Suprapubic skin (tissue), 4 donors: Measurements from ENCODE around the gene STAU1. TPM values are rescaled to one million over a fixed set of nuclear protein-coding genes. Genes with fewer than 3 reads are reported as not detected.
"Not testable (repeated sequence)": the region's sequence is repeated elsewhere in the genome, so short reads cannot be mapped to it uniquely, and the experiment has no call there.

Experiments used
- DNase-seq, 2 donors: peaks; one replicate each; pipeline ENCODE4 v3.0.0-alpha.2; 2019; ENCODE audit warnings: low spot score in 2 of 2
- H3K27ac ChIP-seq: fragments of 200-600 bp; sonication (generic); one replicate; pipeline ENCODE4 v1.5.1; 2019
- H3K27me3 ChIP-seq: fragments of 200-600 bp; sonication (generic); one replicate; pipeline ENCODE4 v1.5.1; 2019
- H3K36me3 ChIP-seq: fragments of 200-600 bp; sonication (generic); one replicate; pipeline ENCODE4 v1.5.1; 2019
- H3K4me1 ChIP-seq: fragments of 200-600 bp; sonication (generic); one replicate; pipeline ENCODE4 v1.5.1; 2019
- H3K4me3 ChIP-seq: fragments of 200-600 bp; sonication (generic); one replicate; pipeline ENCODE4 v1.5.1; 2019; ENCODE audit warnings: mild to moderate bottlenecking
- H3K9me3 ChIP-seq: fragments of 200-600 bp; sonication (generic); one replicate; pipeline ENCODE4 v1.5.1; 2019
- EP300 ChIP-seq: sonication (generic); formaldehyde crosslinking; IDR thresholded peaks from one replicate; pipeline ENCODE4 v1.6.1; 2017; ENCODE audit warnings: antibody characterized with exemption
- POLR2A ChIP-seq, 2 donors: fragments of 450-650 bp; IDR thresholded peaks; one replicate each; pipeline ENCODE4 v1.6.1; 2017; ENCODE audit warnings: antibody characterized with exemption in 2 of 2, mild to moderate bottlenecking in 2 of 2, moderate library complexity in 2 of 2
- POLR2AphosphoS5 ChIP-seq, 3 donors: sonication (generic); formaldehyde crosslinking; IDR thresholded peaks; one replicate each; pipeline ENCODE4 v1.6.1; 2017; ENCODE audit warnings: antibody characterized with exemption in 3 of 3
- WGBS: methylation state at CpG from one replicate; pipeline ENCODE4 v1.1.5; 2018; 5-methylcytosine and 5-hydroxymethylcytosine counted together
- total RNA-seq, 4 donors: library from RNA; depleted of rRNA; stranded (reverse); fragments of >200 nt; gene quantifications; one replicate each; pipeline ENCODE4 v1.1.0, GENCODE V29; 2016
- TF ChIP-seq, protein P1 (sequence below), 2 donors: fragments of 200-600 bp in 1 of 2; fragments of 450-650 bp in 1 of 2; sonication (generic) in 1 of 2; IDR thresholded peaks; one replicate each; pipeline ENCODE4 v1.5.1; 2016 to 2019; ENCODE audit warnings: antibody characterized with exemption in 2 of 2, mild to moderate bottlenecking in 1 of 2, moderate library complexity in 1 of 2

Gene STAU1
- total RNA-seq, 4 donors from 2014 or later: 53.0 to 79.1 (median 69.9) TPM

DNA sequence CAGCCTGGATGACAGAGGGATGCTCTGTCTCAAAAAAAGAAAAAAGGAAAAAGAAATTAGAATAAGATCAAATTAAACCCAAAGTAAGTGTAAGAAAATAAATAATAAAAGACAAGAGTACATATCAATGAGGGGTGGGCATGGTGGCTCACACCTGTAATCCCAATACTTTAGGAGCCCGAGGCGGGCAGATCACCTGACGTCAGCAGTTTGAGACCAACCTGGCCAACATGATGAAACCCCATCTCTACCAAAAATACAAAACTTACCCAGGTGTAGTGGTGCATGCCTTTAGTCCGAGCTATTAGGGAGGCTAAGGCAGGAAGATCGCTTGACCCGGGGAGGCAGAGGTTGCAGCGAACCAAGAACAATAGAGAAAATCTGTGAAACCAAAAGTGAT, 14.9 kb upstream of the STAU1 start:
- Histone ChIP-seq H3K4me1 (no peaks in the 10 kb centered on the region), H3K27ac (no peak overlapping the region), H3K9me3 (no peaks in the 10 kb centered on the region), H3K4me3 (no peak overlapping the region), H3K27me3 (no peaks in the 10 kb centered on the region), H3K36me3 (no peaks in the 10 kb centered on the region)
- WGBS: 93% methylated on average over 7 of the region's 7 CpGs
- DNase-seq: peak in 1 of 2 donors; percentile 20
- TF ChIP-seq, protein P1, sequence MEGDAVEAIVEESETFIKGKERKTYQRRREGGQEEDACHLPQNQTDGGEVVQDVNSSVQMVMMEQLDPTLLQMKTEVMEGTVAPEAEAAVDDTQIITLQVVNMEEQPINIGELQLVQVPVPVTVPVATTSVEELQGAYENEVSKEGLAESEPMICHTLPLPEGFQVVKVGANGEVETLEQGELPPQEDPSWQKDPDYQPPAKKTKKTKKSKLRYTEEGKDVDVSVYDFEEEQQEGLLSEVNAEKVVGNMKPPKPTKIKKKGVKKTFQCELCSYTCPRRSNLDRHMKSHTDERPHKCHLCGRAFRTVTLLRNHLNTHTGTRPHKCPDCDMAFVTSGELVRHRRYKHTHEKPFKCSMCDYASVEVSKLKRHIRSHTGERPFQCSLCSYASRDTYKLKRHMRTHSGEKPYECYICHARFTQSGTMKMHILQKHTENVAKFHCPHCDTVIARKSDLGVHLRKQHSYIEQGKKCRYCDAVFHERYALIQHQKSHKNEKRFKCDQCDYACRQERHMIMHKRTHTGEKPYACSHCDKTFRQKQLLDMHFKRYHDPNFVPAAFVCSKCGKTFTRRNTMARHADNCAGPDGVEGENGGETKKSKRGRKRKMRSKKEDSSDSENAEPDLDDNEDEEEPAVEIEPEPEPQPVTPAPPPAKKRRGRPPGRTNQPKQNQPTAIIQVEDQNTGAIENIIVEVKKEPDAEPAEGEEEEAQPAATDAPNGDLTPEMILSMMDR (IDR thresholded peaks at IDR 0.05): no peak
- TF ChIP-seq EP300 (no peak), POLR2A (IDR thresholded peaks at IDR 0.05) (no peak), POLR2AphosphoS5 (IDR thresholded peaks at IDR 0.05) (no peak)

DNA sequence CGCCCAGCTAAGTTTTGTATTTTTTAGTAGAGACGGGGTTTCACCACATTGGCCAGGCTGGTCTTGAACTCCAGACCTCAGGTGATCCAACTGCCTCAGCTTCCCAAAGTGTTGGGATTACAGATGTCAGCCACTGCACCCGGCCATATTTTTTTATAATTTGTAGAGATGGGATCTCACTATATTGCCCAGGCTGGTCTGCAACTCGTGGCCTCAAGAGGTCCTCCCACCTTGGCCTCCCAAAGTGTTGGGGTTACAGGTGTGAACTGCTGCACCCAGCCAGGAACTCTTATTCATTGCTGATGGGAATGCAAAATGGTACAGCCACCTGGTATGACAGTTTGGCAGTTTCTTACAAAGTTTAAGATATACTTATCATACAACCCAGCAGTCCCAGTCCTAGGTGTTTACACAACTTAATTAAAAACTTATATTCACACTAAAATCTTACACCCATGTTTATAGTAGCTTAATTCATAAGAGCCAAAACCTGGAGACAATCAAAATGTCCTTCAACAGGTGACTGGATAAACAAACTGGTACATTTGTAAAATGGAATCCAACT, 11.7 kb upstream of the STAU1 start:
- DNase-seq: no peak
- WGBS: 94% methylated on average over 4 of the region's 4 CpGs
- Histone ChIP-seq H3K4me3 (no peak overlapping the region), H3K36me3 (no peaks in the 10 kb centered on the region), H3K27ac (no peak overlapping the region), H3K9me3 (no peaks in the 10 kb centered on the region), H3K27me3 (no peaks in the 10 kb centered on the region), H3K4me1 (no peaks in the 10 kb centered on the region)
- TF ChIP-seq, protein P1 (IDR thresholded peaks at IDR 0.05): no peak
- TF ChIP-seq POLR2A (IDR thresholded peaks at IDR 0.05) (no peak), POLR2AphosphoS5 (IDR thresholded peaks at IDR 0.05) (no peak), EP300 (no peak)

DNA sequence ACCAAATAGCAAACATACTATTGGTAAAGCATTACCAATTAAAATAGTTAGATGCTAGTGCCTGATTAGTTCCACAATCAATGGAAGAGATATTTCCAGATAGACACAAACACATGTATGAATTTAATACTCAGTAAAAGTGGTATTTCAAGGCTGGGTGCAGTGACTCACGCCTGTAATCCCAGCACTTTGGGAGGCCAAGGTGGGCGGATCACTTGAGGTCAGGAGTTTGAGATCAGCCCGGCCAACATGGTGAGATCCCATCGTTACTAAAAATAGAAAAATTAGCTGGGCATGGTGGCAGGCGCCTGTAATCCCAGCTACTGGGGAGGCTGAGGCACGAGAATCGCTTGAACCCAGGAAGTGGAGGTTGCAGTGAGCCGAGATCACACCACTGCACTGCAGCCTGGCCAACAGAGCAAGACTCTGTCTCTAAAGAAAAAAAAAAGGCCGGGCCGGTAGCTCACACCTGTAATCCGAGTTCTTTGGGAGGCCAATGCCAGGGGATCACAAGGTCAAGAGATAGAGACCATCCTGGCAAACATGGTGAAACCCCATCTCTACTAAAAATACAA, 4.9 kb upstream of the STAU1 start:
- not testable (repeated sequence) for H3K9me3 ChIP-seq, H3K4me3 ChIP-seq, H3K36me3 ChIP-seq, H3K4me1 ChIP-seq, H3K27ac ChIP-seq, H3K27me3 ChIP-seq, DNase-seq
- 87% methylated on average over 11 of the region's 11 CpGs for WGBS

DNA sequence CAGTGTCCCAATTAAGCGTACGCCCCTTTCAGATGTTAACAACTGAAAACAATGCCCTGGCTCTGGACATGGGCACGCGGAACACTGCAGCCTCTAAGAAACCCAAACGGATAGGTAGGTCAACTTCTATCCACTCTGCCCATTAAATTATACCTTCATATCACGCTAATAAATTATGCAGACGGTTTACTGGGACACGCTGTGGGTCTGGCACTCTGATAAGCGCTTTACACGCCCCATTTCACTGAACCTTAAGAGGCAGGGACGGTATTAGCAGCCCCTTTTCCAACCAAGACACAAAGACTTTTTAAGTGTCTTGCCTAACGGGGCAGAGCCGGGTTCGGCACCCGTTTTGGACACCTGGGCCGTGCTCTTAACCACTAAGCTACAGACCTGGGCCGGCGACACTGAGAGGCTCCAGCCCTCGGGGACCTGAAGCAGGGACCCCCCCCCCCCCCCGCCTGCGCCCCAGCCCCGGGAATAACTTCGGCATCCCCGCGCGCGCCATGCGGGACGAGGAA, 744 bp downstream of the STAU1 start:
- Histone ChIP-seq H3K27me3 (no peaks in the 10 kb centered on the region), H3K27ac (peak overlapping the region; percentile 94), H3K9me3 (no peaks in the 10 kb centered on the region), H3K4me1 (peaks cover 21% of the 10 kb centered on the region), H3K4me3 (peak overlapping the region; percentile 95), H3K36me3 (no peaks in the 10 kb centered on the region)
- DNase-seq: peak in 1 of 2 donors; percentile 68
- TF ChIP-seq EP300: no peak
- TF ChIP-seq POLR2AphosphoS5 (IDR thresholded peaks at IDR 0.05): no peak
- TF ChIP-seq POLR2A (IDR thresholded peaks at IDR 0.05): no peak
- TF ChIP-seq, protein P1 (IDR thresholded peaks at IDR 0.05): no peak
- 3% methylated on average over 18 of the region's 29 CpGs for WGBS

DNA sequence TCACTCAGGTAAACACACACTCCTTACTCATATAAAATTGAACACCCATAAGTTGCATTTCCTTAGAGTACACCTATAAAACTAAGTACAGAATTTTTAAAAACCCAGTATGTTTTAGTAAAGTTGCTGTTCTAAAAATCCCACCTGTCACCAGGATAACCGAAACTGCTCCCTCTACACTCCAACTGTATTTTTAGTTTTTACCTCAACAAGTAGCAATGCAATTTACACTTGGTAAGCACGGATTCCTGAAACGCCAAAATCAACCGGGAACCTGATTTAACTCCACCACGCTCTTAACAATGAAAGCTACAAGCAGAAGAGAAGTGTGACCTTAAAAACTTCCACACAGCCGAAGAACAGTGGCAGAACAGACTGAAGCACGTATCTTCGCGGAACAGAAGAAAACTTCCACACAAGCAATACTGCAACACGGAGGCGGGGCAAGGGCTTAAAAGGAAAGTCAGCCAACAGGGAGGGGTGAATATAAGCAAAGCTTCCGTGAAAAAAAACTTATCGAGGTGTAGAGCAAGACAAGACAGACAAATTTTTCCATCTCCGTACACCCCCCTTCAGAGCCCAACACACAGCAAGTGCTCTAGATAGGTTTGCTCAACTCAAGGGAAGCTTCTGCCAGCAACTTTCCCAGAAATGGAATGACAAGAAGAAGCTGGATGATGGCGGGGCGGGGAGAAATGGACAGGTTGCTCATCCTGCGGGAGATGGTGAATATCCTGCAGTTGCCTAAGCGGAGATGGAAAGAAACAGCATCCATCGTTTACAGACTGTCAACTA, 1.4 kb downstream of the STAU1 start:
- no peak for TF ChIP-seq EP300
- peak in 1 of 2 donors; percentile 80 for DNase-seq
- WGBS: 1% methylated on average over 19 of the region's 19 CpGs

More for the DNA sequence above, 1.4 kb downstream of the STAU1 start:
- peak overlapping the region; percentile 94 for H3K27ac ChIP-seq
- peak overlapping the region; percentile 95 for H3K4me3 ChIP-seq
- H3K27me3 ChIP-seq: no peaks in the 10 kb centered on the region
- no peaks in the 10 kb centered on the region for H3K36me3 ChIP-seq
- H3K9me3 ChIP-seq: no peaks in the 10 kb centered on the region
- H3K4me1 ChIP-seq: peaks cover 25% of the 10 kb centered on the region
